Nephron progenitor cell (in vitro differentiated cells): ENCODE results near the gene BUB3.

Experiments
- DNase-seq: peaks from one replicate; pipeline ENCODE4 v3.0.0; 2021
- H3K27ac Mint-ChIP-seq: 2 replicates; pipeline ENCODE4 v1.8.0; 2021; ENCODE audit warnings: mild to moderate bottlenecking, moderate library complexity, mixed read lengths
- H3K27me3 Mint-ChIP-seq: 2 replicates; pipeline ENCODE4 v1.8.0; 2021; ENCODE audit warnings: mild to moderate bottlenecking, low read depth, mixed read lengths; ENCODE audit not compliant: poor library complexity
- H3K36me3 Mint-ChIP-seq: 2 replicates; pipeline ENCODE4 v1.8.0; 2021; ENCODE audit warnings: low read depth, mixed read lengths
- H3K4me1 Mint-ChIP-seq: 2 replicates; pipeline ENCODE4 v1.8.0; 2021; ENCODE audit warnings: mixed read lengths
- H3K4me3 Mint-ChIP-seq: 2 replicates; pipeline ENCODE4 v1.8.0; 2021; ENCODE audit warnings: mild to moderate bottlenecking, moderate library complexity, mixed read lengths
- H3K9me3 Mint-ChIP-seq: 2 replicates; pipeline ENCODE4 v1.8.0; 2021; ENCODE audit warnings: mild to moderate bottlenecking, moderate library complexity, mixed read lengths
- CTCF ChIP-seq: fragments of 200-600 bp; sonication (generic); IDR thresholded peaks from 2 replicates; pipeline ENCODE4 v1.5.0; 2021; ENCODE audit warnings: antibody characterized with exemption

Gene BUB3

DNA sequence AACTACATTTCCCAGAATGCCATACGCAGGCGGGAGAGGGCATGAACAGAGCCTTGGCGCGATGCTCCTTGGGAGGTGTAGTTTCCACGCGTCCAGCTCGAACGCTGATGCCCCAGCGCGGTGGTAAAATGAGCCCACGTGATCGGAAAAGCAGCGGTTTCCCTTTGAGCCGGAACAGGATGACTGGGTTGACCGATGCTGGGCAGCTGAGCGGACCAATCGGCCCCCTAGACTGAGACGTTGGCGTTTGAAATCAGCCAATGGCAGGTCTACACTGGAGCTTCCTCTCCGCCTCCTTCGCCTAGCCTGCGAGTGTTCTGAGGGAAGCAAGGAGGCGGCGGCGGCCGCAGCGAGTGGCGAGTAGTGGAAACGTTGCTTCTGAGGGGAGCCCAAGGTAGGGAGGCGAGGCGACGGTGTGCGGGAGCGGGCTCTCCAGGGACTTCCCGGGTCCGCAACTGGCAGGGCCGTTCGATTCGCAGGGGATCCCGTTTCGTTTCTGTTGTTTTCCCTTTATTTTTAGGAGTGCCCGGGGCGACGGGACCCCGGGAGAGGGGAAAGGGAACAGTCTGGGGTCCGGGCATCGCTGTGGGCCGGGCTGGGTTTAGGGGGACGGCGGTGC, at the start of gene BUB3:
TSS of gene BUB3 (plus strand) at position 311 of the 619 bp plus-strand sequence. CDS start 516 bp downstream, outside the sequence.
- H3K27me3 Mint-ChIP-seq: peaks cover 48% of the 10 kb centered on the region
- peak within 1 kb of the TSS; percentile 99 for H3K27ac Mint-ChIP-seq
- no peak for TF ChIP-seq CTCF
- no peaks in the 10 kb centered on the region for H3K9me3 Mint-ChIP-seq
- peak within 1 kb of the TSS; percentile 98 for H3K4me3 Mint-ChIP-seq
- DNase-seq: peak; percentile 91
- peaks cover 46% of the 10 kb centered on the region for H3K4me1 Mint-ChIP-seq
- H3K36me3 Mint-ChIP-seq: peaks cover 39% of the 10 kb centered on the region

DNA sequence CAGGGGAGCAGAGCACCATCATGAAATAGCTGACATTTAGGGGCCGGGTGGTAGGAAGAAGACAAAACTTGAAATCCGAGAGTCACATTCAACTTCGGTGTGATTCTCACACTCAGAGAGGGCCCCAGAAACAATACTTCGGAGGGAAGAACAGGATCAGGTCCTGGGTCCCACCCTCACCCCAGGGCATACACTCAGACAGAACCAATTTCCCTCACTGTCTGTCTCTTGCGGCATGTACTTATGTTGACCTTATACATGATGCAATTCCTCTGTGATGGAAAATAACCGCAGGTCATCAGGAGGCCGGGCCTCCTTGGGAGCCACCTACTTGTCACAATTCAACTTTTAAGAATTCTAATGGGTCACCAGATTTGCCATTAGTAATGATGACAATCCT, 44.7 kb upstream of the BUB3 start:
- Mint-ChIP-seq H3K9me3 (no peaks in the 10 kb centered on the region), H3K4me1 (peaks cover 4% of the 10 kb centered on the region), H3K4me3 (no peak overlapping the region), H3K36me3 (no peaks in the 10 kb centered on the region), H3K27ac (no peak overlapping the region), H3K27me3 (peaks cover 28% of the 10 kb centered on the region)
- no peak for DNase-seq
- TF ChIP-seq CTCF: no peak

DNA sequence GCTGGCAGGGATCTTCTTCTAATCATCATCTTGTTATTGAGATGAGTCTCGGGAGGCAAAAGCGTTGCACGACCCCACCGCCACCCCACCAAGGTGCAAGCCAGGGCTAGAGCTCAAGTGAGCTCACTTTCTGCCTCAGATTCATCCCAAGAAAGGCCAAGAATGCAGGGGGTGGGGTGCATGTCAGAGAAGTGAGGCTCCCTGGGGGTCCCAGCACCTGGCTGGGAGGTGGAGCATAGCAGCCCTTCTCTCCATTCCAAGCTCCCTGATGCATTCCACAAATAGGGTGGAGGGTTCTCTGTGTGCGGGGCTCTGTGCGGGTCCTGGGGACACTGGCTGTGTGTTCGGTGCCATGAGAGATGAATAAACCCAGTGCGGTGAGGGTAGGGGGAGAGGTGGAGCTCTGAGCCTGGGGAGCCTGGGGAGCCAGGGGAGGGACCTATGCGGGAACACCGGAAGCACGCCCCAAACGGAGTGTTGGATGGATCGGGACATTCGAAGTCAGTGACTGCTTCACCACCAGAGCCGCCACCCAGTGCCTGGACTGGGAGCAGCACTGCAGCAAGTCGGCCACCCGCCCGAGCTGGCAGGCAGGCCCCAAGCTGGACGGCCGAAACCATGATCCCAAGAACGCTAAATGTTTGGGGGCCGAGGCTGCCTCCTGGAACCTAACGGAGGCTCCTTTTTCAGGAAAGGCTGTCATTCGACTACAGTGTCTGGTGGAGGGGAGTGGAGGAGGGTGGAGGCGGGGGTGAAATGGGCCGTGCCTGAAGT, 36.4 kb upstream of the BUB3 start:
- H3K4me1 Mint-ChIP-seq: peaks cover 15% of the 10 kb centered on the region
- no peaks in the 10 kb centered on the region for H3K36me3 Mint-ChIP-seq
- no peak overlapping the region for H3K27ac Mint-ChIP-seq
- H3K27me3 Mint-ChIP-seq: peaks cover 70% of the 10 kb centered on the region
- H3K4me3 Mint-ChIP-seq: no peak overlapping the region
- peak; percentile 42 for DNase-seq
- no peak for TF ChIP-seq CTCF
- H3K9me3 Mint-ChIP-seq: no peaks in the 10 kb centered on the region

DNA sequence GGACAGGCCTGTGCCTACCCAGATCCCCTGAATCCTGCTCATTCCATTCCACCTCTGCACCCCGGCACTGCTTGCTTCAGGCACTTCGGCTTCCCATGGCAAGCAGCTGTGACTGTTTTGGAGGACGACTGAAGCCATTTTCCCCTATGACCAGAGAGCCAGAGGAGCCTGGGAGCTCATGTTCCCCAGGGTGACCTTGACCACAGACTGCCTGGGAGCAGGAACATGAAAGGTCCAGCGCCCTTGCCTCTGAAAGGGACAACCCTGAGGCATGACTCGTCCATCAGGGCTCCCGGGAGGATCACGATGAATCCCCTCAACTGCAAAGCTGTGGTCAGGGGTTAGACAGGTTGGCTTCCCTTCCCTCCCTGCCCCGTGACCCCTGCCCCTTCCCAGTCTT, 35.1 kb upstream of the BUB3 start:
- no peaks in the 10 kb centered on the region for H3K9me3 Mint-ChIP-seq
- H3K36me3 Mint-ChIP-seq: no peaks in the 10 kb centered on the region
- no peak for TF ChIP-seq CTCF
- no peak overlapping the region for H3K27ac Mint-ChIP-seq
- peaks cover 72% of the 10 kb centered on the region for H3K27me3 Mint-ChIP-seq
- no peak overlapping the region for H3K4me3 Mint-ChIP-seq
- DNase-seq: no peak
- H3K4me1 Mint-ChIP-seq: peaks cover 15% of the 10 kb centered on the region

GRCh38 chr10:123126246-123126645, 28.0 kb upstream of the BUB3 start:
- Mint-ChIP-seq H3K27me3 (peaks cover 78% of the 10 kb centered on the region), H3K9me3 (peaks cover 5% of the 10 kb centered on the region), H3K27ac (no peak overlapping the region), H3K4me1 (peaks cover 6% of the 10 kb centered on the region), H3K36me3 (no peaks in the 10 kb centered on the region), H3K4me3 (no peak overlapping the region)
- DNase-seq: no peak
- no peak for TF ChIP-seq CTCF
